ENCODE measurements around the gene DAPK1.

The DAPK1 gene

GRCh38 chr9:87531370-87532295 is 34.0 kb downstream of the DAPK1 start:
- TF ChIP-seq CTCF (IDR thresholded peaks at IDR 0.05), result no peak
- Histone ChIP-seq H3K36me3 (no peaks in the 10 kb centered on the region), H3K4me1 (no peaks in the 10 kb centered on the region), H3K27ac (no peak overlapping the region), H3K27me3 (no peaks in the 10 kb centered on the region), H3K4me3 (no peak overlapping the region), H3K9me3 (no peaks in the 10 kb centered on the region)
- intact Hi-C loops (cut with DNase I; ENCODE audit: low total_unique reads), result no loop called here
- no peak for DNase-seq

GRCh38 chr9:87533271-87533670 is 35.6 kb downstream of the DAPK1 start:
- H3K4me3 ChIP-seq, result no peak overlapping the region
- intact Hi-C loops (cut with DNase I; ENCODE audit: low total_unique reads), result no loop called here
- H3K9me3 ChIP-seq, result no peaks in the 10 kb centered on the region
- no peaks in the 10 kb centered on the region for H3K27me3 ChIP-seq
- H3K36me3 ChIP-seq, result no peaks in the 10 kb centered on the region
- H3K27ac ChIP-seq, result no peak overlapping the region
- H3K4me1 ChIP-seq, result no peaks in the 10 kb centered on the region
- TF ChIP-seq CTCF (IDR thresholded peaks at IDR 0.05), result no peak
- DNase-seq, result no peak

GRCh38 chr9:87534036-87534435 is 36.4 kb downstream of the DAPK1 start:
- TF ChIP-seq CTCF (IDR thresholded peaks at IDR 0.05), result no peak
- no peak overlapping the region for H3K27ac ChIP-seq
- no peaks in the 10 kb centered on the region for H3K27me3 ChIP-seq
- no peak overlapping the region for H3K4me3 ChIP-seq
- H3K9me3 ChIP-seq, result no peaks in the 10 kb centered on the region
- no peaks in the 10 kb centered on the region for H3K36me3 ChIP-seq
- DNase-seq, result no peak
- no peaks in the 10 kb centered on the region for H3K4me1 ChIP-seq
- intact Hi-C loops (cut with DNase I; ENCODE audit: low total_unique reads), result no loop called here

GRCh38 chr9:87534957-87535356 is 37.3 kb downstream of the DAPK1 start:
- Histone ChIP-seq H3K9me3 (no peaks in the 10 kb centered on the region), H3K4me3 (no peak overlapping the region), H3K36me3 (no peaks in the 10 kb centered on the region), H3K4me1 (no peaks in the 10 kb centered on the region), H3K27me3 (no peaks in the 10 kb centered on the region), H3K27ac (no peak overlapping the region)
- intact Hi-C loops (cut with DNase I; ENCODE audit: low total_unique reads), result no loop called here
- no peak for DNase-seq
- no peak for TF ChIP-seq CTCF (IDR thresholded peaks at IDR 0.05)

- no peak for DNase-seq
- no peaks in the 10 kb centered on the region for H3K4me1 ChIP-seq
- H3K4me3 ChIP-seq, result no peak overlapping the region
- no peaks in the 10 kb centered on the region for H3K9me3 ChIP-seq
- no peaks in the 10 kb centered on the region for H3K27me3 ChIP-seq
- intact Hi-C loops (cut with DNase I; ENCODE audit: low total_unique reads), result no loop called here
- no peak overlapping the region for H3K27ac ChIP-seq
- no peak for TF ChIP-seq CTCF (IDR thresholded peaks at IDR 0.05)
- no peaks in the 10 kb centered on the region for H3K36me3 ChIP-seq
These were observed 38.3 kb downstream of the DAPK1 start for GRCh38 chr9:87535817-87536539.

Data from tibial artery (tissue), 4 donors.